Chondrocyte (in vitro differentiated cells): ENCODE results near the gene SPART. TPM values are rescaled to one million over a fixed set of nuclear protein-coding genes. Genes with fewer than 3 reads are reported as not detected.

Experiments used
- DNase-seq: peaks from one replicate; pipeline ENCODE4 v3.0.0; 2021; ENCODE audit warnings: mixed read lengths, low spot score
- H3K27ac Mint-ChIP-seq: one replicate; pipeline ENCODE4 v1.8.0; 2021; ENCODE audit warnings: mild to moderate bottlenecking, moderate library complexity, mixed read lengths; ENCODE audit not compliant: unreplicated experiment
- H3K27me3 Mint-ChIP-seq: 2 replicates; pipeline ENCODE4 v1.8.0; 2021; ENCODE audit warnings: low read depth, mixed read lengths
- H3K36me3 Mint-ChIP-seq: 2 replicates; pipeline ENCODE4 v1.8.0; 2021; ENCODE audit warnings: low read depth, mixed read lengths
- H3K4me1 Mint-ChIP-seq: 2 replicates; pipeline ENCODE4 v1.8.0; 2021; ENCODE audit warnings: low read depth, mild to moderate bottlenecking, mixed read lengths
- H3K4me3 Mint-ChIP-seq: one replicate; pipeline ENCODE4 v1.8.0; 2021; ENCODE audit warnings: mild to moderate bottlenecking, moderate library complexity, mixed read lengths; ENCODE audit not compliant: unreplicated experiment
- H3K9me3 Mint-ChIP-seq: 2 replicates; pipeline ENCODE4 v1.8.0; 2021; ENCODE audit warnings: low read depth, mixed read lengths
- total RNA-seq: library from RNA; stranded (reverse); gene quantifications from 3 replicates; pipeline ENCODE4 v1.2.1, GENCODE V29; 2021
- TF ChIP-seq, protein P1 (sequence below): fragments of 200-600 bp; sonication (generic); IDR thresholded peaks from 2 replicates; pipeline ENCODE4 v1.5.0; 2021; ENCODE audit warnings: antibody characterized with exemption, mild to moderate bottlenecking, moderate library complexity

The SPART gene
- total RNA-seq, 1 donor from 2014 or later: 93.6 TPM

DNA sequence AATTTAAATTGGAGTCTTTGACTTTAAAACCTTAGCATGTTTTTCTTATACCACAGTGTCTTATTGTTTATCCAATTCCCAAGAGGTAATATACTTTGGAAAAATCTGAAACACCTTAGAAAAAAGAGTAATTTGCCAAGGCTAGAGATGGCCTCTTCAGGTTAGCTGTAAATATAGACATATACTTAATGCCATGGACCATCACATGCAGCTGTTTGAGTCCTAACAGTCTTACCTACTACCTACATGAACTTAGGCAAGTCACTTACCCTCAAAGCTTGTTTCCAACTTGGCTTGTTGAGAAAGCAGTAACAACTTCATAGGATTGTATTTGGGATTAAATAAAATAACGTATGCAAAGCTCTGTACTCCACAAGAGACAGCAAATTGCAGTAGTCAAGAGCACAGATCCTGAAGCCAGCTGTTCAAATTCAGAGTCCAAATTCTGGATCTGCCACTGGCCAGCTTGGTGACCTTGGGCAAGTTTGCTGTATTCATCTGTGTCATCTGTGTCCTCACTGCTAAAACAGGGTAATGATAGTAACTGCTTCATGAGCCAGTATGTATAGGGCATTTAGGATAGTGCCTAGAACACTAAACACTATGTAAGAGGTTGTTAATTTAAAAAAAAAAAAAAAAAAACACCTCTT lies 13.2 kb upstream of the SPART start:
- no peak overlapping the region for H3K27ac Mint-ChIP-seq
- TF ChIP-seq, protein P1, sequence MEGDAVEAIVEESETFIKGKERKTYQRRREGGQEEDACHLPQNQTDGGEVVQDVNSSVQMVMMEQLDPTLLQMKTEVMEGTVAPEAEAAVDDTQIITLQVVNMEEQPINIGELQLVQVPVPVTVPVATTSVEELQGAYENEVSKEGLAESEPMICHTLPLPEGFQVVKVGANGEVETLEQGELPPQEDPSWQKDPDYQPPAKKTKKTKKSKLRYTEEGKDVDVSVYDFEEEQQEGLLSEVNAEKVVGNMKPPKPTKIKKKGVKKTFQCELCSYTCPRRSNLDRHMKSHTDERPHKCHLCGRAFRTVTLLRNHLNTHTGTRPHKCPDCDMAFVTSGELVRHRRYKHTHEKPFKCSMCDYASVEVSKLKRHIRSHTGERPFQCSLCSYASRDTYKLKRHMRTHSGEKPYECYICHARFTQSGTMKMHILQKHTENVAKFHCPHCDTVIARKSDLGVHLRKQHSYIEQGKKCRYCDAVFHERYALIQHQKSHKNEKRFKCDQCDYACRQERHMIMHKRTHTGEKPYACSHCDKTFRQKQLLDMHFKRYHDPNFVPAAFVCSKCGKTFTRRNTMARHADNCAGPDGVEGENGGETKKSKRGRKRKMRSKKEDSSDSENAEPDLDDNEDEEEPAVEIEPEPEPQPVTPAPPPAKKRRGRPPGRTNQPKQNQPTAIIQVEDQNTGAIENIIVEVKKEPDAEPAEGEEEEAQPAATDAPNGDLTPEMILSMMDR: no peak
- H3K4me1 Mint-ChIP-seq: peaks cover 85% of the 10 kb centered on the region
- no peaks in the 10 kb centered on the region for H3K9me3 Mint-ChIP-seq
- H3K4me3 Mint-ChIP-seq: no peak overlapping the region
- no peak for DNase-seq
- H3K27me3 Mint-ChIP-seq: no peaks in the 10 kb centered on the region
- no peaks in the 10 kb centered on the region for H3K36me3 Mint-ChIP-seq

DNA sequence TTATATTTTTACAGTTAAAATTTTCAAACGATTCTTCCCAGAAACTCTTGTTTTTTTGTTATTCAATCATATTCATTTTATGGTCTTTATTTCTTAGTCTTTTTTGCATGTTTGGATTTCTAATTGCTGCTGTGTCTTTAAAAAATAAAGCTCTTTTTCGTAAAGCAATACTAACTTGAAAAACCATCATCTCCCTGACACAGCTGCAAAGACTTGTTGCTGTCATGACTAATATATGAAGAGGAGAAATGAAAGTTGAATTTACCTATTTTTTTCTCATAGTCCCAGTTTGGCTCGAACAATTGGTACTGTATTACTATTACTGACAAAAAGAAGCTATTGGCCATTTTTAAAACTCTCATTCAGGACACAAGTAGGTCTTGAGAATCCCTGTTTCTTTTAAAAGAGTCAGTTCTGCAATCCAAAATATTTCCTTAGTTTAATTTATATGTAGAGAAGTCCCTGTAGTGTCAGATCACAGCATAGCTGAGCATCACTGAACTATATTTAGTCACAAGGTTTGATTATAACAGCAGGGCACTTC lies 12.1 kb upstream of the SPART start:
- Mint-ChIP-seq H3K4me3 (no peak overlapping the region), H3K36me3 (no peaks in the 10 kb centered on the region), H3K27ac (peak overlapping the region; percentile 45), H3K4me1 (peaks cover 80% of the 10 kb centered on the region), H3K27me3 (no peaks in the 10 kb centered on the region), H3K9me3 (no peaks in the 10 kb centered on the region)
- no peak for DNase-seq
- TF ChIP-seq, protein P1: no peak

DNA sequence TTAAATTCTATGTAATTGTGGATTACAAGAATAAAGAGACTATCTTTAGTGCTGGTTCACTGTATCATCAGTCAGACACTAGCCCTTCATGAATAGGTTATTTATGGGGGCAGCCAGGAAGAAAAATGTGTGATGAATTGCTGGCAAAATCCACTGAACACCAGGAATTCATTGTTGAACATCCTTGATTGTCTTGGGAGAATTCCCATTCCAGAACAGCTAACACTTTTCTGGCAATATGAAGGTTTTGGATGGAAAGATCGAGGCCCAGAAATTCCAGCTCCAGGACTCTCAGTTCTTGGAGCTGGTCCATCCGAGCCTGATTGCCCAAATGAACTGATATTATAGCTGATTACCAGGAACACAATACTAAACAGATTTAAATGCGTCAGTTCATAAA lies 11.5 kb upstream of the SPART start:
- TF ChIP-seq, protein P1: no peak
- Mint-ChIP-seq H3K36me3 (no peaks in the 10 kb centered on the region), H3K4me3 (no peak overlapping the region), H3K9me3 (no peaks in the 10 kb centered on the region), H3K4me1 (peaks cover 80% of the 10 kb centered on the region), H3K27me3 (no peaks in the 10 kb centered on the region), H3K27ac (peak overlapping the region; percentile 65)
- no peak for DNase-seq

DNA sequence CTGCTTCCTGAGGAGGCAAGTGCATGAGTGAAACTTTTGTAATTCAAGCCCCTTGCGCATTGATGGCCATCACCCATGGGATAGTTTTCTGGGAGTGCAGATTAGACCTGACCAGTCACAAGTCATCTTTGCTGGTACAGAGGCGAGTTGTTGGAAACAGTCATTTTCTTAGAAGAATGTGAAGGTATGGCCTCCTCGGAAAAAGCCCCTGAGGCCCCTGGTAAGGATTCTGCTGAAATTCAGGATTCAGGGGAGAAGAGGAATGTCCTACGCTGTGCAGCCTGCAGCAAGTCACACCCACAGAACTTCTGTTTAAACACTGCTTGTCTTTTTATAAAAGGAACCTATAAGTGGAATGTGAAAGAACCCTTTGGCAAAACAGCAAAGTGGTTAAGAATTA lies 11.0 kb upstream of the SPART start:
- H3K27me3 Mint-ChIP-seq: no peaks in the 10 kb centered on the region
- no peak overlapping the region for H3K4me3 Mint-ChIP-seq
- no peak for DNase-seq
- H3K36me3 Mint-ChIP-seq: no peaks in the 10 kb centered on the region
- peaks cover 80% of the 10 kb centered on the region for H3K4me1 Mint-ChIP-seq
- peak overlapping the region; percentile 38 for H3K27ac Mint-ChIP-seq
- peaks cover 2% of the 10 kb centered on the region for H3K9me3 Mint-ChIP-seq
- TF ChIP-seq, protein P1: no peak

DNA sequence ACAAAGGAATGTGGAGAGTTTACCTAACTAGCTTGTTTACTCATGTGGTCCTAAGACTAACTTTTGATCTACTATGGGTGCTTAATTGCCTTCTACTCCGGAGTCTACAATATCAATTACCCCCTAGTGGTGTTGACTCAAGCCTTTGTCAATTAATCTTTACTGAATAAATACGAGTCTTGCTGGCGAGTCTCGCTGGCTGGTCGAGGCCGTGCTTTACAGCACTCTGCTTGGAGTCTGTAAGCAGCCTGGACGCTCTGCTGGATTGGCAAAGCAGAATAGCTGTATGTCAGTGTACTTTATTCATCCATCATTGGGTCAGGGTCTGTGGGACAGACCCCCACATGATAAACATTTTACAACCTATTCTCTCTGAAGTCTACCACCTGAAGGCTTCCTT lies 9.9 kb upstream of the SPART start:
- Mint-ChIP-seq H3K9me3 (peaks cover 2% of the 10 kb centered on the region), H3K27ac (no peak overlapping the region), H3K36me3 (no peaks in the 10 kb centered on the region), H3K27me3 (no peaks in the 10 kb centered on the region), H3K4me3 (no peak overlapping the region), H3K4me1 (peaks cover 80% of the 10 kb centered on the region)
- no peak for DNase-seq
- TF ChIP-seq, protein P1: no peak
